ENCODE data around the gene CXCR2. TPM values are rescaled to one million over a fixed set of nuclear protein-coding genes. Genes with fewer than 3 reads are reported as not detected.

Gene CXCR2
- total RNA-seq, 1 donor from 2014 or later, result 9.0 TPM

- no peak for TF ChIP-seq CTCF (IDR thresholded peaks at IDR 0.05)
- ATAC-seq, result no peak
- DNase-seq, result no peak
- peaks cover 9% of the 10 kb centered on the region for H3K9me3 ChIP-seq
- no peak overlapping the region for H3K4me3 ChIP-seq
- H3K27me3 ChIP-seq, result no peaks in the 10 kb centered on the region
- no peak overlapping the region for H3K27ac ChIP-seq
- intact Hi-C loops (cut with DNase I), result no loop called here
- no peaks in the 10 kb centered on the region for H3K36me3 ChIP-seq
- no peaks in the 10 kb centered on the region for H3K4me1 ChIP-seq
Measured at GRCh38 chr2:218082586-218083351, 43.1 kb upstream of the CXCR2 start.

GRCh38 chr2:218083352-218083676 is 42.5 kb upstream of the CXCR2 start:
- TF ChIP-seq CTCF (IDR thresholded peaks at IDR 0.05), result no peak
- H3K27ac ChIP-seq, result no peak overlapping the region
- no peaks in the 10 kb centered on the region for H3K4me1 ChIP-seq
- no peak overlapping the region for H3K4me3 ChIP-seq
- no peak for DNase-seq
- H3K9me3 ChIP-seq, result peaks cover 9% of the 10 kb centered on the region
- ATAC-seq, result no peak
- intact Hi-C loops (cut with DNase I), result no loop called here
- no peaks in the 10 kb centered on the region for H3K36me3 ChIP-seq
- no peaks in the 10 kb centered on the region for H3K27me3 ChIP-seq

GRCh38 chr2:218086478-218086877 is 39.4 kb upstream of the CXCR2 start:
- no peak for DNase-seq
- intact Hi-C loops (cut with DNase I), result no loop called here
- ATAC-seq, result no peak
- H3K27ac ChIP-seq, result no peak overlapping the region
- H3K27me3 ChIP-seq, result no peaks in the 10 kb centered on the region
- H3K4me3 ChIP-seq, result no peak overlapping the region
- no peaks in the 10 kb centered on the region for H3K36me3 ChIP-seq
- H3K9me3 ChIP-seq, result peaks cover 9% of the 10 kb centered on the region
- TF ChIP-seq CTCF (IDR thresholded peaks at IDR 0.05), result no peak
- H3K4me1 ChIP-seq, result no peaks in the 10 kb centered on the region

- intact Hi-C loops (cut with DNase I), result no loop called here
- Histone ChIP-seq H3K27me3 (no peaks in the 10 kb centered on the region), H3K4me3 (no peak overlapping the region), H3K27ac (no peak overlapping the region), H3K9me3 (peaks cover 9% of the 10 kb centered on the region), H3K36me3 (no peaks in the 10 kb centered on the region), H3K4me1 (no peaks in the 10 kb centered on the region)
- no peak for TF ChIP-seq CTCF (IDR thresholded peaks at IDR 0.05)
- ATAC-seq (no peak), DNase-seq (no peak)
Measured at GRCh38 chr2:218089259-218089658, 36.6 kb upstream of the CXCR2 start.

GRCh38 chr2:218091746-218092145 is 34.1 kb upstream of the CXCR2 start:
- no peak overlapping the region for H3K4me3 ChIP-seq
- DNase-seq (no peak), ATAC-seq (peak; percentile 82)
- no peaks in the 10 kb centered on the region for H3K4me1 ChIP-seq
- H3K9me3 ChIP-seq, result peaks cover 6% of the 10 kb centered on the region
- no peak overlapping the region for H3K27ac ChIP-seq
- intact Hi-C loops (cut with DNase I), result no loop called here
- H3K27me3 ChIP-seq, result no peaks in the 10 kb centered on the region
- no peak for TF ChIP-seq CTCF (IDR thresholded peaks at IDR 0.05)
- H3K36me3 ChIP-seq, result no peaks in the 10 kb centered on the region

GRCh38 chr2:218093879-218094278 is 31.9 kb upstream of the CXCR2 start:
- H3K4me1 ChIP-seq, result no peaks in the 10 kb centered on the region
- peak; percentile 38 for ATAC-seq
- intact Hi-C loops (cut with DNase I), result no loop called here
- H3K4me3 ChIP-seq, result no peak overlapping the region
- no peaks in the 10 kb centered on the region for H3K9me3 ChIP-seq
- H3K36me3 ChIP-seq, result no peaks in the 10 kb centered on the region
- no peaks in the 10 kb centered on the region for H3K27me3 ChIP-seq
- H3K27ac ChIP-seq, result no peak overlapping the region
- DNase-seq, result no peak
- TF ChIP-seq CTCF (IDR thresholded peaks at IDR 0.05), result no peak
